NCI-H82 (cell line): Measurements from ENCODE around the gene TRAK1.

Experiments used
- DNase-seq: peaks from one replicate; lab custom pipeline; 2025; lab: John Stamatoyannopoulos, UW

Gene TRAK1

GRCh38 chr3:42229942-42230688 is 139.0 kb downstream of the TRAK1 start:
- DNase-seq = peak; percentile 84

DNA sequence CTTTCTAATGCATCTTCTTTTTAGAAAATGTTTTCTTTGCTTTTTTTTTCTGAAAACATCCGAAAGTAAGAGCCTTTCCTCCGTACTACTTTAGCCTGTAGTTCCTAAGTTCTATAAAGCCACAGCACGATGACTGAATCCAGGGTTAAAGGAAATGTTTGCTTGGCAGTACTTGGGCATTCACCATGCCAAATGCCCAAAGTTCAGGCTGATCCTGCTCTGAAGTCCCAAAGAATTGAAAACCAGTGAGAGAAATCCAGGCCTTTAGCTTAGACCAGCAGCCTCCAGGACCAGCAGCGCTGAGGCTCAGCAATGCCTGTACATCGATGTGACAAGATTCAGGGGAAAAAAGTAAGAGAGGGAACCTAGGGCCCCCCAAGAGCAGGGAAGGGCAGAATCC is 139.7 kb downstream of the TRAK1 start:
- DNase-seq = no peak

- no peak for DNase-seq
Observed at GRCh38 chr3:42235532-42235931, 144.4 kb downstream of the TRAK1 start.

DNA sequence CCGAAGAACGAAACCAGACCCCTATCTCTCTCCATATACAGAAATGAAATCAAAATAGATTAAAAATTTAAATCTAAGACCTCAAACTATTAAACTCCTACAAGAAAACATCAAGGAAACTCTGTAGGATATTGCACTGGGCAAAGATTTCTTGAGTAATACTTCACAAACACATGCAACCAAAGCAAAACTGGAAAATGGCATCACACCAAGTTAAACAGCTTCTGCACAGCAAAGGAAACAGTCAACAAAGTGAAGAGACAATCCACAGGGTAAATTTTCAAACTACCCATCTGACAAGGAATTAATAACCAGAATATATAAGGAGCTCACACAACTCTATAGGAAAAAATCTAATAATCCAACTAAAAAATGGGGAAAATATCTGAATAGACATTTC is 145.5 kb downstream of the TRAK1 start:
- no peak for DNase-seq

- no peak for DNase-seq
Observed at GRCh38 chr3:42246091-42246490, 154.9 kb downstream of the TRAK1 start.

GRCh38 chr3:42247576-42248027 is 156.4 kb downstream of the TRAK1 start:
- peak; percentile 68 for DNase-seq

DNA sequence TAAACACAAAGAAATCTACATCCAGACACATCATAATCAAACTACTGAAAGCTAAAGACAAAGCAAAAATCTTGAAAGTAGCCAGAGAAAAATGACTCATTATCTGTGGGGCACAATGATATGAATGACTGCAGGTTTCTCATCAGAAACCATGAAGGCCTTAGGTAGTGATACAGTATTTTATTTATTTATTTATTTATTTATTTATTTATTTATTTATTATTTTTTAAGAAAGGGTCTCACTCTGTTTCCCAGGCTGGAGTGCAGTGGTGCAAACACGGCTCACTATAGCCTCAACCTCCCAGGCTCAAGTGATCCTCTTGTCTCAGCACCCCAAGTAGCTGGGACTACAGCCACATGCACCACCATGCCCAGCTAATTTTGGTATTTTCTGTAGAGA is 159.6 kb downstream of the TRAK1 start:
- no peak for DNase-seq

DNA sequence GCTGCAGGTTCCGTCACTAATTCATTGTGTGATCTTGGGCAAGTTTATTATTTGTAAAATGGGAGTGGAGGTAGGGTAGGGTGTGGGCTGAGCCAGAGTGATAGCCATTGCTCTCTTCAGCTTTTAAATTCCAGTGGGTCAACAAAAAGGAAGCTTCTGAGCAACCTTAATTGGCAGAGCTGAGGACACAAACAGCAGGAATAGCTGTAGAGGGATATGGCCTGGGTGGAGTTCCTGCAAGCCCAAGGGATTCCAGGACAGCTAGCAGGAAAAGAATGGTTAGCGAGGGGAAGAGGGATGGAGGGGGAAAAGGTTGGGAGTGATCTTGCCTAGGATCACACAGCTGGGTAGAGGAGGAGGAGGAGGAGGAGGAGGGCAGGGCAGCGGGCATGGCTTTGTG is 163.4 kb downstream of the TRAK1 start:
- DNase-seq = no peak

DNA sequence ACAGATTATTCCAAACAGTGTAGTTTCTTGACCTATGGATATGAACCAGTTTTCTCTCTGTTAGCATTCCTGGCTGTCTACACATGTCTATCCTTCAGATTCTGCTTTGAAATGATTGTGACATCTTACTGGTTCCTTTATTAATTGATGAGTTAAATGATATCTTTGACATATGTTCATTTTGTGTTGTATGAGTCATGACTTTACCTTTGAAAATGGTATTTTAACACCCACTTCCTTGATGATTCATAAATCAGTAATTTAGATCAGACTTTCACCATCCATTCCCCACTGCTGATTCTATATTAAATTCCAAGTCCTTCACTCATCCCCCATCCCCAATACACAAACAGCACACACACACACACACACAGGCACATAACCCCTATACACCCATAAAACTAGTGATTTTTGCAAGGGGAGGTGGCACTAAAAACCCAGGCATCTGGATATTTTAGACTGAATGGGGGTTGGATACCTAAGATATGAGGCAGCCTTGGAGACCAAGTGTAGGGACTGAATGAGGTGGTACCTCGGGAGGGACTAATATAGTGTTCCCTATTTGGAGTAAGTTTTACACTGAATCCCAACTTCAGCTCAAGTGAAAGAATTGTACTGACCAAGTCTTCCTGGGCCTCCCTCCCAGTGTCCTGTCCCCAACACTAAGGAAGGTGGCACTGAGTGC is 165.1 kb downstream of the TRAK1 start:
- no peak for DNase-seq

DNA sequence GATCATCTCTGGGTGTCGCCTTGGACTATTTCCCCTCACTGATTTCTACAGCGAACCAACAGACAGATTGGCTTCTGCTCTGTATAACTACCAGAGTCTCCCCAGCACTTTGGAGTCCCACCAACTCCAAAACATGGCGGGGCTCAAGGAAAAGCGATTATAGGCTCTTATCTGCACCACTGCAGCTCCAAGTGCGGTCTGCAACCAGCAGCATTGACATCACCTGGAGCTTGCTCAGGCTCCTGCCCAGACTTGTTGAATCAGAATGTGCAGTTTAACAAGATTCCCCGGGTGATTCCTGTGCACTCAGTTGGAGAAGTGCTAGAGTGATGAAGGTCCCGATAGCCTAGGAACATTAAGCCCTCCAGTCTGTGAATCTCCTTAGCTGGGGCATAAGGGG is 165.8 kb downstream of the TRAK1 start:
- DNase-seq = no peak

DNA sequence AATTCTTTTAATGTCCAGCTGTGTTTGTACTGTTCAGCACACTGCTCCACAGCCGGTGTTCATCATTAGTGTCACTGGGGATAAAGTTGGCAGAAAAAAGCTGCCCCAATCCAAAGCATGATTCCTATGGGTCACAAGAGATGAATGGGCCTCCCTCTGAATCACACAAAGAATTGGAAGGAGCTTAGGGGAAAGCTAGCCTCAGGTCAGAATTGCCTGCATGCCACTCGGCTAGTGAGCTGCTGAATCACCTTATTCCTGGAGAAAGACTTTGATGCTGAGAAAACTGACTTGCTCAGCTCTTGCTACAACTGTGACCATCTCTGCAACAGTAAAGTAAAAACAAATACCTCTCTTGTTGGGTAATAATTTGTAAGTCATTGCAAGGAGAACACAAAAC is 171.4 kb downstream of the TRAK1 start:
- no peak for DNase-seq

- DNase-seq = no peak
Observed at GRCh38 chr3:42263354-42264346, 172.5 kb downstream of the TRAK1 start.

- peak; percentile 77 for DNase-seq
Observed at GRCh38 chr3:42264399-42265058, 173.4 kb downstream of the TRAK1 start.

DNA sequence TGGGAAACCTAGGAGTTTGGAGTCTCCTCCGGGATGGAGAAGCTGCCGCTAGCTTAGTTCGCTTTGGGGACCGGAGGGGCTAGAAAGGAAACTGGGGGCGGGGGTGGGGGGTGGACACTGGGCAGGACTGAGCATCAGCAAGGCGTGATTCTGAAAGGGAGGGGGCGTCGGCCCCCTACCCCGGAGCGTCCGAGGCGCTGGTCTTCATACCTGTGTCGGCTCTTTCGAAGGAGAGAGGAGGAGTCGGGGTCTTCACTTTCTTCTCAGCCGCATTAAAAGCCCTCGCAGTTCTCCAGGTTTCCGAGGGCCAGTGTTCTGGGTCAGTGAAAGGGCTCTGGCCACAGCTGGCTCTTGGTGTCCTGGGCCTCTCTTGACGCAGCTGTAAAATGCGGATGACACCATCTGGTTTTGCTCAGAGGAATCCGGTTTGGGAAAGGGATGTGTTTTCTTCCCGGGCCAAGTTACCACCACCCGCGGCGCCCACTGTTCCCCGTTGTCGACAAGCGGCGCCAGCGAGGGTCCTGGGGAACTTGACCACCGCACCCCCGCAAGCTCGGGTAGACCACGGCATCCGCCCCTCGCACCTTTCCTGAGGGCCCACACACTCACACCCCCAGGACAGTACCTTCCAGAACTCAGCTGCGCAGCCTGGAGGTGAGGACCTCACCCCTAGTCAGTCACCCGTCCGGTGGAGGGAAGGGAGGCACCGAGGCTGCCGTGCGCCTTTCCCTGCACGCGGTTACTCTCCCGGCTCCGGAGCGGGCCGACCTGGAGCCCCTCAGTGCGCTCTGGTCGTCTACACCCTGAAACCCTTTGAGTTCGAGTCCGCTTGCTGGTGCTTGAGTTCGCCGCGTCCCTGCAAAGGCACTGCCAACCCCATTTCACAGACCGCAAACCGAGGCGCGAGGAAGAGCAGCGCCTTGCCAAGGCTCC is 174.2 kb downstream of the TRAK1 start:
- DNase-seq = no peak

DNA sequence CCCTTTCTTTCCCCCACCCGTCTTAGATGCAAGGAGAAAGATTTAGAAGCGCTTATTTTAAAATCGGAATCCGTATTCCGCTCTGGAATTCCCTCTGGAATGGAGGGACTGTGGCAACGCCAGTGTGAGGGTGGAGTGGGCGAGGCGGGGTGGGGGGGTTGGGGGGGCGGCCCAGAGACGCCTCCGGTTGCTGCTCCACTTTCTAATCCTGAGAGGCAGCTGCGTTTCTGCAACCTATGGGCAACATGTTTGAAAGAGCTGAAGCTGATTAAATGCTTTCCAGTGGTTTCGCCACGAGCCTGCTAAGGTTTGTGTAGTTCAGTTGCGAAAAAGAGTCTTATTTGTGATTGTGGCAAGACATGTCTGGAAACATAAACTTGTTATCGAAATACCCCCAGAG is 174.9 kb downstream of the TRAK1 start, which contains the start of gene CCK:
Gene CCK, minus strand, starts transcription at position 101 of the 400 bp plus-strand sequence. CDS start 2,555 bp downstream, outside the sequence.
- no peak for DNase-seq

GRCh38 chr3:42267878-42268277 is 176.7 kb downstream of the TRAK1 start:
- no peak for DNase-seq

- no peak for DNase-seq
Observed at GRCh38 chr3:42269647-42270046, 178.5 kb downstream of the TRAK1 start.

DNA sequence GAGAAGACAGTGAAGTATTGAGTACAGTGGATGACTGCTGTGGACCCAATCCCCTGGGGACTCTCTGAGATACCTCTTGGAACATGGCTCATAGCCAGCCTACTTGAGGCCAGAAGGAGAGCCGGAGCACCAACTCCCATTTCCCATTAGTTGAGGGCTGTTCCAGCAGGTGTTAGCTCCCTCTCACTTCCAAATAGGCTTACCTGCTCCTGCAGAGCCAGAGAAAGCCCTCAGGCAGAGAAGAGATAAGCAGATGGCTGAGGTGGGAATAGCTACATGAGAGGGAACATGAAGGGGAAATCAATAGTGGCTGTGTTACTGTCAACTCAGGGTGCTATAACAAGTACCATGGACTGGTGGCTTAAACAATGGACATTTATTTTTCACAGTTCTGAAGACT is 179.4 kb downstream of the TRAK1 start:
- peak; percentile 70 for DNase-seq

DNA sequence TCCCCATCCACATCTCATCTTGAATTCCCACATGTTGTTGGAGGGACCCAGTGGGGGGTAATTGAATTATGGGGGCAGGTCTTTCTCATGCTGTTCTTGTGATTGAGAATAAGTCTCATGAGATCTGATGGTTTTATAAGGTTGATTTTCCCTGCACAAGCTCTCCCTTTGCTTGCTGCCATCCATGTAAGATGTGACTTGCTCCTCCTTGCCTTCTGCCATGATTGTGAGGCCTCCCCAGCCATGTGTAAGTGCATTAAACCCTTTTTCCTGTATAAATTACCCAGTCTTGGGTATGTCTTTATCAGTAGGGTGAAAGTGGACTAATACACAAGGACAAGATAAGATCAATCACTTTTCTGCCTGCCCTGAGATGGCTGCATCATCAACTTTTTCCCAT is 180.6 kb downstream of the TRAK1 start:
- no peak for DNase-seq

DNA sequence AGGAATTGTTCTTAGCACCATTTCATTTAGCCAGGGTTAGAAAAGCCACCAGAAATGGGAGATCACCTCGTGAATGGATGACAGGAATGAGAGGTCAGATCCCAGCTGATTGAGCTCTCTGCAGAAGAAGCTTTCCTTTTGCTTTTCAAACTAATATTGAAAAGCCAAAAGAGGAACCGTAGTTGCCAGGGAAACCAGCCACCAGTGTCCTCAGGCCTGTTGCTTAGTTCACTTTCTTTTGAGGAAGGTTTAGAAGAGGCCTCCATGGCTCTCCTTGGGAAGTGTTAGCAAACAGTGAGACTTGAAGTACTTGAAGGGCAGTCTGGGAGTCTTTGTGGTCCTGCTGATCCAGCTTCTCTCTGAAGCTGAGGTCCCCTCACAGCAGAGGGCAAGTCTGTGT is 182.2 kb downstream of the TRAK1 start:
- no peak for DNase-seq

DNA sequence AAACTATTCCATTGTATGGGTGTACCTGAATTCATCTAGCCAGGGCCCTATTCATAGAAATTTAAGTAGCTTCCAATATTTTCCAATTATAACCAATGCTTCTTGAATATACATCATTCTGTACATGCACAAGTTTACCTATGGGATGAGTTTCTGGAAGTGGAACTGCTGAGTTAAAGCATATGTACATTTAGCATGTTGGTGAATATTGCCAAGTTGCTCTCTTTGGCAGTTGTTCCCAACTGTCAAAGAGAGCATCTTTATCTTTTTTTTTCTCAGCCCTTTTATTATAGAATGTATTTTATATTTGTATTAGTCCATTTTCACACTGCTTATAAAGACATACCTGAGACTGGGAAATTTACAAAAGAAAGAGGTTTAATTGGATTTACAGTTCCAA is 183.1 kb downstream of the TRAK1 start:
- DNase-seq = no peak
